RWPE1 (cell line): Measurements from ENCODE around the gene CHI3L1.

Experiments
- CTCF ChIA-PET: fragments of 350-600 bp; sonication (Branson Sonifier 250); formaldehyde crosslinking; extraction: SDS; loops from one replicate; lab custom pipeline; 2021; lab: Yijun Ruan, JAX
- POLR2A ChIA-PET: fragments of 400-600 bp; formaldehyde crosslinking; extraction: SDS; loops from one replicate; lab custom pipeline; 2020; ENCODE audit warnings: antibody characterized with exemption; ENCODE audit not compliant: low non-redundant PET; lab: Yijun Ruan, JAX
- DNase-seq: peaks from one replicate; pipeline ENCODE4 v3.0.0; 2012; ENCODE audit warnings: low spot score
- H3K27ac ChIP-seq: fragments of 450-650 bp; 2 replicates; pipeline ENCODE4 v1.5.1; 2017
- CTCF ChIP-seq: fragments of 450-650 bp; conservative IDR thresholded peaks from 2 replicates; pipeline ENCODE4 v1.5.1; 2017; ENCODE audit warnings: low read depth, mild to moderate bottlenecking

The CHI3L1 gene

DNA sequence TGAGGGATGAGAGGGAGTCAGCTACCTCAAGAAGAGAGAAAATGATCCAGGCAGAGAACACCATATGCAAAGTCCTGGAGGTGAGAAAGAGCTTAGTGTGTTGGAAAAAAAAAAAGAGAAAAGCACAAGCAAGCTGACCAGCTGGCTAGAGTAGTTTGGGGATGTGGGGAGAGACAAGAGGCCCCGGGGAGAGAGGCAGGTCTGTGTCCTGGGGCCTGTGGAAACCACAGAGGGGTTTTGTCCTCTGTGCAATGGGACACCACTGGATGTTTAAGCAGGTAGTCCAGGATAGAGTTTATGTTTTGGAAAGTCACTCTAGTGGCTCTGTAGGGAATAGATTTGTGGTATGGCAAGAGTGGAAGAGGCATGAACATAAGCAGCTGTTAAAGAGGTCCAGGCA is 14.4 kb upstream of the CHI3L1 start:
- no peak overlapping the region for H3K27ac ChIP-seq
- no peak for TF ChIP-seq CTCF
- DNase-seq = no peak
- ChIA-PET POLR2A (no interaction called here), CTCF (interaction anchor here (1.1 to 2.2 kb wide), 5 partner anchors 15 to 161 kb away, joined by 3 to 19 read pairs (median 7); no protein-coding TSS in a partner anchor)

DNA sequence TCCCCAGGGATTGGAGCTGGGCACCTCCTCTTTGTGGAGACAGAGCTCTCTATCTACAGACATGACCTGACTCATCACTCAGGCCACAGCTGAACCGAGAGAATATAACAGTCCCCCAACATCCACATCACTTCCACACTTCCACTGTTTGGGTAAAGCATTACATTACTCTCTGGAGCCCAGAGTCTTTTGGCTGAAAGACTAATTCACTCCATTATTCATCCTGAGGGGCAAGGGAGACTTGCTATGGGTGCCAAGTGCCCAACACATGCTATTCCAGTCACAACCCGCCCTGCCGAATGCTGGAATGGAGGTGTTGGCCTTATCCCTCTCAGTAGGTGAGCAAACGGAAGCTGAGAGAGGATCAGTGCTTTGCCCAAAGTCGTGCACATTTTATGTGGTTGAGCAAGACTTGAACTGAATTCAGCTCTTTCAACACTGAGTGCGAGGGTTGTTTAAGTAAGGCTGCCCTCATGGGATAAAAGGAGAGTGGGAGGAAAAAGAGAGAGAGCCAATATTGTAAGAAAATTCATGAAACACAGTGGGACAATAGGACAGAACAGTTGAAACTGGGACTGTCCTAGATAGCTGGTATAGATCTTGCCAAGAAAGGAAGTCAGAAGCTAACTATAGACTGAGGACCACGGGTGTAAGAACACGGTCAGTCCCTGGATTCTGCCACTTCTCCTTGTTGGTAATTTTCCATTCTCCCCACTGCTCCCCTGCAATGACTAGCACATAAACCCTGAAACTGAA is 13.5 kb upstream of the CHI3L1 start:
- TF ChIP-seq CTCF = no peak
- DNase-seq = peak; percentile 49
- H3K27ac ChIP-seq = peak overlapping the region; percentile 92
- CTCF ChIA-PET = interaction anchor here (1.0 to 2.2 kb wide), 7 partner anchors 16 to 160 kb away, joined by 3 to 19 read pairs (median 4); no protein-coding TSS in a partner anchor
- POLR2A ChIA-PET = no interaction called here

DNA sequence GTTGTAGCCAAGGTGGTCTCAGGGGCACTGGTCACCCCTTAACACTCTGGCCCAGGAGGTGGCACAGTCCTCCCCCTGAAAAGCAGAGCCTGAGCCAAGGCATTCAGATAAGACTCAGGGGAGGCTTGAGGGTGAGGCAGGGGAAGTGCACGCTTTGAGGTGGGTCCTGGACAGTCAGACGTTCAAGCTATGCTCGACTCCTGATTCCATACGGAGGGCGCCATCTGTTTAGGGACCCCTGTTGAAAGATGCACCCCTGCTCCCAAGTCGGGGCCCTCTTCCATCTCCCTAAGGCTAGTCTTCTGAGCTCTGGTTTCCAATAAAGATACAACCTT is 12.9 kb upstream of the CHI3L1 start:
- peak overlapping the region; percentile 92 for H3K27ac ChIP-seq
- DNase-seq = no peak
- POLR2A ChIA-PET = no interaction called here
- TF ChIP-seq CTCF = no peak
- CTCF ChIA-PET = interaction anchor here (1.0 to 2.2 kb wide), 5 partner anchors 17 to 160 kb away, joined by 3 to 19 read pairs (median 3); no protein-coding TSS in a partner anchor

- no peak for TF ChIP-seq CTCF
- POLR2A ChIA-PET = no interaction called here
- peak overlapping the region; percentile 92 for H3K27ac ChIP-seq
- DNase-seq = no peak
- CTCF ChIA-PET = interaction anchor here (1.0 kb wide), 1 partner anchor 26 kb away, joined by 3 read pairs; no protein-coding TSS in a partner anchor
Observed at GRCh38 chr1:203199002-203199401, 12.5 kb upstream of the CHI3L1 start.

- no peak for DNase-seq
- H3K27ac ChIP-seq = no peak overlapping the region
- POLR2A ChIA-PET = no interaction called here
- CTCF ChIA-PET = interaction anchor here (0.6 to 1.4 kb wide), 4 partner anchors 19 to 75 kb away, joined by 3 to 6 read pairs (median 4); no protein-coding TSS in a partner anchor
- TF ChIP-seq CTCF = no peak
Observed at GRCh38 chr1:203197625-203198024, 11.1 kb upstream of the CHI3L1 start.

- ChIA-PET CTCF (interaction anchor here (1.1 kb wide), 1 partner anchor 24 kb away, joined by 5 read pairs; no protein-coding TSS in a partner anchor), POLR2A (no interaction called here)
- no peak for TF ChIP-seq CTCF
- no peak for DNase-seq
- no peak overlapping the region for H3K27ac ChIP-seq
Observed at GRCh38 chr1:203196371-203196770, 9.9 kb upstream of the CHI3L1 start.
